NCI-H1436 (cell line): Measurements from ENCODE around the gene DYNC1I1.

Source experiments
- DNase-seq: peaks from one replicate; lab custom pipeline; 2025; lab: John Stamatoyannopoulos, UW

The DYNC1I1 gene

DNA sequence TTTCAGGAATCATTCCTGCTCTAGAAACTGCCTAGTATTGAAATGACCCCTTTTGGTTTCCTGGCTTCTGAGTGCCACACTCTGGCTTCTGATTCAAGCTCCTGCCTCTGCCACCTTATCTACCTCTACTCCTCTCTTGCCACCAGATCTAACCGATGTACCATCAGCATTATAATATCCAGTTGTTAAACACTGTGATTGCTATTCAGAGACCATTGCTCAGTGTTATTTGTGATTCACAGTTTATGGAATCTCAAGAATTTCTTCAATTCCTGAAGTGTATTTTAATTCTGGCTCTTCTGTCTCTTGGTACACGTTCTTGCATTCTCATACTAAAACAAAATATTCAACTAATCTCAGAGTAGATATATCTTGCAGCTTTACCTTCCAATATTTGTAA, 88.7 kb downstream of the DYNC1I1 start:
- DNase-seq = no peak

- DNase-seq = no peak
These were observed 91.3 kb downstream of the DYNC1I1 start for GRCh38 chr7:95863623-95864022.

DNA sequence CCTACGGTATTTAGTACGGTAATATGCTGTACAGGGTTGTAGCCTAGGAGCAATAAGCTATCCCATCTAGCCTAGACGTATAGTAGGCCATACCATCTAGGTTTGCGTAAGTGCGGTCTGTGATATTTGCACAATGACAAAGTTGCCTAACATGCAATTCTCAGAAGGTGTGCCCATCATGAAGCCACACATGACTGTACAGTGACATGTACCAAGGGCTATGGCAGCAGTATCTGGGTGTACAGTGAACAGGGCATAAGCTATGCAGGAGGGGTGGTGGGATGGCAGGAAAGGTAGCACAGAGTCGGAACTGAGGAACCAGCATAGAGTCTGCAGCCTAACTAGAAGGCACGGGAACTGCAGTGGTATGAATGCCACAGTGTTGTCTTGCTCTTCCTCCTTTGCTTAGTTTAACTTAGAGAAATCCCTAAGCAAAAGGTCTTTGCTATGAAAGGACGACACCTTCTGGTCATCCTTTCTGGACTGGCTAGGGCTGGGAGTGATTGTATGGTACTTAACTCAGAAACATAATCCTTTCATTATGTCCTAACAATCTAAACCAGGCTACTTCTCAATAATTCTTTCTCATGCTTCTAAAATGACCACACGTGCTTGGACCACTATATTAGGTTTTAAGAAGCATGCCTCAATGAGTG, 93.5 kb downstream of the DYNC1I1 start:
- DNase-seq = no peak

- DNase-seq = peak; percentile 64
These were observed 95.0 kb downstream of the DYNC1I1 start for GRCh38 chr7:95867309-95867708.

- DNase-seq = peak; percentile 59
These were observed 98.9 kb downstream of the DYNC1I1 start for GRCh38 chr7:95871075-95871848.

DNA sequence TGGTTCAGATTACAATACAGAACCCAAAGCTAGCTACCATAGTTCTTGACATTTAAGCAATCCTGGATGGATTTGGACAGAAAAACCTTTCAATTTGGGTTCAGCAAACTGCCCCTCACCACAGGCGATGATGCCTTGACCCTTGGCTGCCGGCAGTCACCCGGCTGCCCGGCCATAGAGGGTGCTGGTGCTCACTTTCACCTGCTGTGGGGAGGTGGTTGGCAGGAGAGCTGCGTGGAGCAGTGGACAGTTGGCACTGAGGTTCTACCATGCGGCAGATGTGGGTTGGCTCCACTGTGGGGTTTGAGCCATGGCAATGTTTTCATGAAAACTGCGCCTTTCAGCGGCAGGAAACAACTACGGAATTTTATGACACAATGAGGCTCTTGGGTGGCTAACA, 99.5 kb downstream of the DYNC1I1 start:
- no peak for DNase-seq

GRCh38 chr7:95874129-95874528, 101.8 kb downstream of the DYNC1I1 start:
- no peak for DNase-seq

- no peak for DNase-seq
These were observed 102.3 kb downstream of the DYNC1I1 start for GRCh38 chr7:95874541-95875265.

DNA sequence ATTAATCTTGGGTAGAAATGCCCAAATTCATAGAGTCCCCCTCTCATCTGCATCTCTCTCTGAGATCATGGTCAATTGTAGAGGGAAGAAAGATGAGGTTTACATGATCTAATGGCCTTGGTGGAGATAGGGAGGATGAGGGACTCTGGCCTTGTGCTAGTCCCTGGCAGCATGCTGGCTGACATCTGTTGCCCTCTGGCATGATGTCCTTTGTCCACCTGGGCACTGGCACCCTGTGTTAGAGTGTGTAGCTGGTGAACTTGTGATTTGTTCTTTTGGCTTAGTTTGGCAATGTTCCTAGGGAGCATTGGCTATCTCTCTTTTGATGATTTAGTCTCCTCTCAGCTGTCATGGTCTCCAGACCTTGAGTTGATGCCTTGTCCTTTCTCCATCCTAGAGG, 103.2 kb downstream of the DYNC1I1 start:
- DNase-seq = no peak

GRCh38 chr7:95878677-95879076, 106.3 kb downstream of the DYNC1I1 start:
- no peak for DNase-seq

DNA sequence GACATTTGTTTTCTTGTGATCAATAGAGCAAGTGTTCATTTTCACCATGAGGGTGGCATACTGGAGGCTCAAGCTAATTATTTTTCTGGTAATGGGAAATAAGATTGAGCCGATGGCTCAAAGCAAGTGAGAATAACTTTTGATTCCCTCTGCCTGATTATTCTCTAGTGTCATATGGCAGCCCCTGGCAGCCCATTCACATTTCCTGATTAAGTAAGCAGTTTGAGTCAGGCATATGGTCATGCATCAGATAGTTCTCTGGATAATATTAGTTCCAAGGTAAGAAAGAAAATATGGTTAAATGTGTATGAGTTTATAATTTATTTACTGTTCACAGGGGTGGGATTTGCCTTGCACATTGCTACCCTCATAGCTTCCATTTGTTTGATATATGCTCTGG, 109.2 kb downstream of the DYNC1I1 start:
- DNase-seq = no peak

GRCh38 chr7:95883217-95883616, 110.9 kb downstream of the DYNC1I1 start:
- DNase-seq = peak; percentile 42

GRCh38 chr7:95886501-95887090, 114.2 kb downstream of the DYNC1I1 start:
- peak; percentile 25 for DNase-seq

DNA sequence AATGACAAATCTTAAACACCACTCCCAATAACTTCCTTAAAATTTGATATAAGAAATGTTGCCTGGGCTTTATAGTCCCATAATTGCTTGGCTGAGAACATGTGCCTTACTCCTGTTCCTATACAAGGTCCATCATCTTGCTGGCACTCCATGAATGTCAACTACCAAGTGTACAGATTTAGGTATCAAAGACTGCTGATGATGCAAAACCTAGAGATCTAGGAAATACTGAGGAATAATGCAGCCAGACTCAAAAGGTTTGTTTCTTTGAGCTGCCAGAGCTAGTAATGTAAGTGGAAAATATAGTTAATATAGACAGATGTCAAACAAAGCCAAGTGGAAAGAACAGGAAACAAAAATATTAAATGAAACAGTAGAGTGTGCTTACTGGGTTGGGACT, 121.1 kb downstream of the DYNC1I1 start:
- no peak for DNase-seq

- DNase-seq = peak; percentile 81
These were observed 125.3 kb downstream of the DYNC1I1 start for GRCh38 chr7:95897557-95898251.

DNA sequence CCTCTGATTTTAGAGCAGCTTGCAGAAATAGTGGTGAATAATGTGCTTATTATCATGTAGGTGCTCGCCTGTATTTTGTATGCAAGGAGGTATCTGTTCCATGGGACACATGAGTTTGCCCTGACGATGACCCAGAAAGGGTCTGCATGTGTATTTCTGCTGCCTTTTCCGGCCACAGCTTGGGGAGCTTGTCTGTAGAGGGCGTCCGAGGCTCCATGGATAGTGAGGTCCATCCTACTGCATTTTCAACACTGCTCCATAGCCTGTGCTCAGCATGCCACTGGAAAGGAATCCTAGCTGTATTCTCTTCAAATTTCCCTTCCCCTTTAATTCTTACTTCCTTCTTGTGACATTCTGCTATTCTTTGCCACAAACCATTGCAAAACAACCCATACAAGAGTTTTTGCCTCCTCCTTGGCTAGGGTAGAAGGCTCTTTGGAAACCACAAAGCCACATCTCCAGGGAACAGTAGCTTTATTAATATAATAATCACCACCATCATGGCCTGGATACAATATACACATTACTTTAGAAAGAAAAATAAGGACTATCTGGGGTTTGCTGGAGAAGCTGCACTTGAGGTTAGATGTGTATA, 127.7 kb downstream of the DYNC1I1 start:
- no peak for DNase-seq

DNA sequence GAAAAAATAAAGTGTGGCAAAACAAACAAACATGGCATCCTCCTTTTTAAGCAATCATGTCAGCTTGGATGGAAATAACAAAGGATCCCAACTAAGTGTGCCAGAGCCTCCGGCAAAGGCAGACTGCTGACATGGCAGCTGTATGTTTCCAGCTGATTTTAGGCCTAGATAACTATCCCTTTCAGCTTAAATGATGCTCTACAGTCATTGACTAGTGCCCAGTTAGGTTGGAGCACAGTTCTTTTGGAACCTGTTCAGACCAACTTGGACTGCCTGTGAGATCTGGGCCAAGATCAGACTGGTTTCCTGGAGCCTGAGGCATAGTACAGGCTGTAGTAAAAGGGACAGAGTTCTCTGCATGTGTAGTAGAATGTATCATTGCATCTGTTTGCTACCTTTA, 128.7 kb downstream of the DYNC1I1 start:
- no peak for DNase-seq

DNA sequence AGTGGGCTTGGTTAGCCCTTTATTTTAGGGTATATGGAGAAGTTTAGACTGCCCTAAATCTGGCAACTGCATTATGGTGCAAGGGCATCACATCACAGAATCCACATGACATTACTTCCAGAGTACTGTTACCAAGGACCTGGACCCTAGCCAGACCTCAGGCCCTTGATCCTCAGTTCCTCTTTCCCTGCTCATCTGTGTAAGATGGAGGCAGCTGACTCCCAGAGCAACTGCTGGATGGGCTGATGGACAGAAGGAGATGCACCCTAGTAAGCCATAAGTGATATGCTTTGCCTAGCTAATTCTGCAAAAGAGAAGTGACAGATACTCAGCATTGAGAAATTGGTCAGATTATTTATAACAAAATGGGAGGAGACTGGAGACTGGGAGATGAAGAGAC, 131.7 kb downstream of the DYNC1I1 start:
- no peak for DNase-seq

DNA sequence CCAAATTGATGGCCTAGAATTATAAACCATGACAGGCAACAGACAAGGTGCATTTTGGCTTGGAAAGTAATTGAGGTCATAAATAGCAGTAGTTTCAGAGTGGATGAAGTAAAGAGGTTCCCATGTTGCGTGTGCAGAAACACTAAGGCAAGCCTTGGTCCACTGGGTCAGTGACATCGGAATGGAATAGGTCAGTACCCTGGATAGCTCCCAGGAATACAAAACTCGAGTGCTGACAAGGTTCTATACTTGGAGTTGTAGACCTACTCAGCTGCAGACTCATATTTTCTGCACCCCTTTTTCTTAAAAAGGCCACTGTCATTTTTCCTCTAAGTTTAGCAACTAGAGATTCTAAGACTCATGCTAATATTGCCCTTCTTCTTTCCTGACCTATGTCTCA, 132.8 kb downstream of the DYNC1I1 start:
- no peak for DNase-seq

DNA sequence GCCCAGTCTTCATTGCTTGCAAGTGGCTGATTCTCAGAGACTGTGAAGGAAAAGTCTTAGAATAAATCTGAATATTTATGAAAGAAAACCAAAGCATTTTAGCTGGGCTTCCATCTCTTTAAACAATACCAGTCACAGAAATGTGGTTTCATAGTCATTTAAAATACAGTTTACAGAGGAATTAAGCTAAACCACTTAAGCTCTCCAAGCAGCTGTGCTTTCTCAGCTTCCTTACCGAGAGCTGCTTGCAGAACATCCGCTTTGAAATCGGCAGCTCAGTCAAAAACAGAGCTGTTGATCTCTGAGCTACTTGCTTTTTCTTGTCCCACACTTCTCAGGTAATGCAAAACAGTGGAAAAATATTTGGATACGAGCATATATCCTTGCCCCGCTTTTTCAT, 134.5 kb downstream of the DYNC1I1 start:
- peak; percentile 30 for DNase-seq

GRCh38 chr7:95907337-95907736, 135.0 kb downstream of the DYNC1I1 start:
- no peak for DNase-seq

GRCh38 chr7:95908499-95908898, 136.1 kb downstream of the DYNC1I1 start:
- no peak for DNase-seq
